Gastrocnemius medialis (tissue), 4 donors: Measurements from ENCODE around the gene TPR. TPM values are rescaled to one million over a fixed set of nuclear protein-coding genes. Genes with fewer than 3 reads are reported as not detected.

Experiments used
- ATAC-seq, 2 donors: fragments of 150-250 bp; one replicate each; pipeline ENCODE4 v1.9.1; 2016
- DNase-seq, 2 donors: peaks; one replicate each; pipeline ENCODE4 v3.0.0-alpha.2; 2019
- H3K27ac ChIP-seq, 4 donors: fragments of 200-600 bp; sonication (generic); 1 replicate in 1 of 4; 2 replicates in 3 of 4; pipeline ENCODE4 v1.5.1; 2016 to 2018; ENCODE audit warnings: mild to moderate bottlenecking in 2 of 4, moderate library complexity in 1 of 4
- H3K27me3 ChIP-seq, 3 donors: fragments of 200-600 bp; sonication (generic) in 2 of 3; 1 replicate in 1 of 3; 2 replicates in 2 of 3; pipeline versions ENCODE4 v1.5.1 to v1.6.0; 2016 to 2019; ENCODE audit warnings: mild to moderate bottlenecking in 1 of 3, moderate library complexity in 1 of 3
- H3K36me3 ChIP-seq, 2 donors: fragments of 200-600 bp; sonication (generic) in 1 of 2; one replicate each; pipeline ENCODE4 v1.5.1; 2017 to 2018
- H3K4me1 ChIP-seq, 2 donors: fragments of 200-600 bp; sonication (generic) in 1 of 2; one replicate each; pipeline ENCODE4 v1.5.1; 2016 to 2017; ENCODE audit warnings: mild to moderate bottlenecking in 2 of 2
- H3K4me3 ChIP-seq, 4 donors: fragments of 200-600 bp; sonication (generic) in 3 of 4; 1 replicate in 1 of 4; 2 replicates in 3 of 4; pipeline ENCODE4 v1.5.1; 2016 to 2019; ENCODE audit warnings: mild to moderate bottlenecking in 2 of 4
- H3K9me3 ChIP-seq, 3 donors: fragments of 200-600 bp; sonication (generic) in 2 of 3; 1 replicate in 1 of 3; 2 replicates in 2 of 3; pipeline ENCODE4 v1.5.1; 2016 to 2019
- CTCF ChIP-seq, 5 experiments: fragments of 450-650 bp in 3 of 5; fragments of 200-600 bp in 2 of 5; sonication (generic) in 2 of 5; IDR thresholded peaks in 4 of 5; conservative IDR thresholded peaks in 1 of 5; 1 replicate in 4 of 5; 2 replicates in 1 of 5; pipeline ENCODE4 v1.5.1; 2016 to 2019; ENCODE audit warnings: antibody characterized with exemption in 5 of 5, mild to moderate bottlenecking in 3 of 5, moderate library complexity in 3 of 5
- POLR2A ChIP-seq, 2 donors: fragments of 450-650 bp; IDR thresholded peaks; one replicate each; pipeline ENCODE4 v1.6.1; 2017; ENCODE audit warnings: antibody characterized with exemption in 2 of 2, mild to moderate bottlenecking in 2 of 2, moderate library complexity in 2 of 2
- in situ Hi-C, 4 donors: fragments of 200-750 bp; cut with MboI; loops; one replicate each; pipeline versions ENCODE4 v1.15.0 to v1.8.0; 2017; ENCODE audit warnings: low sequenced_read_pairs in 4 of 4
- intact Hi-C: fragments of 100-400 bp; cut with DNase I; formaldehyde crosslinking; loops from one replicate; pipeline ENCODE4 v1.15.1; 2023; ENCODE audit warnings: low total_unique reads
- total RNA-seq, 4 donors: library from RNA; depleted of rRNA; stranded (reverse); fragments of >200 nt; gene quantifications; one replicate each; pipeline versions ENCODE4 v1.1.0 to v1.2.3, GENCODE V29; 2016

Gene TPR
- total RNA-seq, 4 donors from 2014 or later: 56.6 to 84.7 (median 62.9) TPM

GRCh38 chr1:186292875-186293274 is 82.2 kb downstream of the TPR start:
- intact Hi-C loops: no loop called here

GRCh38 chr1:186291271-186291670 is 83.8 kb downstream of the TPR start:
- Histone ChIP-seq H3K27me3 (no peaks in the 10 kb centered on the region), H3K27ac (no peak overlapping the region), H3K4me1 (no peaks in the 10 kb centered on the region), H3K36me3 (no peaks in the 10 kb centered on the region), H3K9me3 (no peaks in the 10 kb centered on the region), H3K4me3 (no peak overlapping the region)
- ATAC-seq (no peak), DNase-seq (no peak)
- TF ChIP-seq POLR2A (IDR thresholded peaks at IDR 0.05) (no peak), CTCF (IDR thresholded peaks at IDR 0.05 in 4 of 5, conservative IDR thresholded peaks at IDR 0.05 in 1 of 5) (no peak)
- intact Hi-C loops: no loop called here
- in situ Hi-C loops: no loop called here

More at GRCh38 chr1:186292875-186293274, 82.2 kb downstream of the TPR start:
- DNase-seq (no peak), ATAC-seq (no peak)
- no peak for TF ChIP-seq POLR2A (IDR thresholded peaks at IDR 0.05)
- Histone ChIP-seq H3K27ac (no peak overlapping the region), H3K4me3 (no peak overlapping the region), H3K4me1 (no peaks in the 10 kb centered on the region), H3K9me3 (no peaks in the 10 kb centered on the region), H3K27me3 (no peaks in the 10 kb centered on the region), H3K36me3 (no peaks in the 10 kb centered on the region)
- in situ Hi-C loops: no loop called here

GRCh38 chr1:186289943-186290545 is 85.0 kb downstream of the TPR start:
- no peaks in the 10 kb centered on the region for H3K9me3 ChIP-seq
- TF ChIP-seq CTCF (IDR thresholded peaks at IDR 0.05 in 4 of 5, conservative IDR thresholded peaks at IDR 0.05 in 1 of 5) (no peak), POLR2A (IDR thresholded peaks at IDR 0.05) (no peak)
- H3K27ac ChIP-seq: no peak overlapping the region
- H3K4me3 ChIP-seq: no peak overlapping the region
- intact Hi-C loops (no loop called here), in situ Hi-C loops (no loop called here)
- DNase-seq (no peak), ATAC-seq (no peak)
- H3K4me1 ChIP-seq: no peaks in the 10 kb centered on the region
- no peaks in the 10 kb centered on the region for H3K36me3 ChIP-seq
- H3K27me3 ChIP-seq: no peaks in the 10 kb centered on the region

GRCh38 chr1:186286615-186287315 is 88.3 kb downstream of the TPR start:
- in situ Hi-C loops: no loop called here
- intact Hi-C loops: no loop called here
- Histone ChIP-seq H3K4me3 (no peak overlapping the region), H3K27ac (no peak overlapping the region), H3K9me3 (no peaks in the 10 kb centered on the region), H3K36me3 (no peaks in the 10 kb centered on the region), H3K4me1 (no peaks in the 10 kb centered on the region), H3K27me3 (no peaks in the 10 kb centered on the region)
- DNase-seq (no peak), ATAC-seq (no peak)
- no peak for TF ChIP-seq CTCF (IDR thresholded peaks at IDR 0.05 in 4 of 5, conservative IDR thresholded peaks at IDR 0.05 in 1 of 5)
- TF ChIP-seq POLR2A (IDR thresholded peaks at IDR 0.05): no peak

GRCh38 chr1:186283374-186283773 is 91.7 kb downstream of the TPR start:
- in situ Hi-C loops: no loop called here
- intact Hi-C loops: no loop called here
- ATAC-seq: no peak

More at GRCh38 chr1:186283374-186283773, 91.7 kb downstream of the TPR start:
- Histone ChIP-seq H3K36me3 (no peaks in the 10 kb centered on the region), H3K4me3 (no peak overlapping the region), H3K4me1 (no peaks in the 10 kb centered on the region), H3K27me3 (no peaks in the 10 kb centered on the region), H3K27ac (no peak overlapping the region), H3K9me3 (no peaks in the 10 kb centered on the region)
- TF ChIP-seq CTCF (IDR thresholded peaks at IDR 0.05 in 4 of 5, conservative IDR thresholded peaks at IDR 0.05 in 1 of 5) (no peak), POLR2A (IDR thresholded peaks at IDR 0.05) (no peak)
- no peak for DNase-seq
